Breast epithelium (tissue), 4 donors: ENCODE results near the gene BARX2. TPM values are rescaled to one million over a fixed set of nuclear protein-coding genes. Genes with fewer than 3 reads are reported as not detected.

Experiments used
- DNase-seq, 2 donors: peaks; one replicate each; pipeline ENCODE4 v3.0.0-alpha.2; 2019; ENCODE audit warnings: low spot score in 2 of 2
- H3K27ac ChIP-seq, 2 donors: fragments of 200-600 bp; sonication (generic) in 1 of 2; one replicate each; pipeline ENCODE4 v1.5.1; 2016 to 2019; ENCODE audit warnings: mild to moderate bottlenecking in 1 of 2
- H3K27me3 ChIP-seq, 2 donors: fragments of 200-600 bp; sonication (generic) in 1 of 2; one replicate each; pipeline versions ENCODE4 v1.5.1 to v1.6.0; 2017 to 2019; ENCODE audit warnings: control low read depth in 1 of 2, mild to moderate bottlenecking in 1 of 2
- H3K36me3 ChIP-seq: fragments of 200-600 bp; one replicate; pipeline ENCODE4 v1.5.1; 2019
- H3K4me1 ChIP-seq, 2 donors: fragments of 200-600 bp; sonication (generic); one replicate each; pipeline ENCODE4 v1.5.1; 2016 to 2019; ENCODE audit warnings: control low read depth in 1 of 2
- H3K4me3 ChIP-seq, 3 donors: fragments of 200-600 bp; sonication (generic); 1 replicate in 2 of 3; 2 replicates in 1 of 3; pipeline ENCODE4 v1.5.1; 2016 to 2019; ENCODE audit warnings: mild to moderate bottlenecking in 3 of 3, moderate library complexity in 2 of 3
- H3K9me3 ChIP-seq, 2 donors: fragments of 200-600 bp; sonication (generic) in 1 of 2; one replicate each; pipeline ENCODE4 v1.5.1; 2016 to 2019; ENCODE audit warnings: control low read depth in 1 of 2
- POLR2A ChIP-seq: fragments of 450-650 bp; IDR thresholded peaks from one replicate; pipeline ENCODE4 v1.6.1; 2016; ENCODE audit warnings: antibody characterized with exemption, mild to moderate bottlenecking, moderate library complexity
- intact Hi-C: fragments of 100-400 bp; cut with DNase I; formaldehyde crosslinking; loops from one replicate; pipeline ENCODE4 v1.15.1; 2023; ENCODE audit warnings: low total_unique reads
- total RNA-seq, 3 donors: library from RNA; depleted of rRNA; stranded (reverse); fragments of >200 nt; gene quantifications; one replicate each; pipeline ENCODE4 v1.1.0, GENCODE V29; 2016

The BARX2 gene
- total RNA-seq, 3 donors from 2014 or later: 8.2 to 19.5 TPM; not detected in 1

- no peak for TF ChIP-seq POLR2A
- intact Hi-C loops: no loop called here
- Histone ChIP-seq H3K27me3 (no peaks in the 10 kb centered on the region), H3K27ac (no peak overlapping the region), H3K36me3 (no peaks in the 10 kb centered on the region), H3K4me1 (no peaks in the 10 kb centered on the region), H3K9me3 (no peaks in the 10 kb centered on the region), H3K4me3 (no peak overlapping the region)
- no peak for DNase-seq
Measured at GRCh38 chr11:129493746-129494145, 118.1 kb downstream of the BARX2 start.

Other genes starting within 250 kb of the BARX2 start
- gene ARHGAP32, start 183.5 kb upstream of the BARX2 start, total RNA-seq: 10 to 100 TPM; 19.8 to 56.6 (median 37.4) TPM